SJSA1 (cell line): ENCODE measurements around the gene SPATA19. TPM values are rescaled to one million over a fixed set of nuclear protein-coding genes. Genes with fewer than 3 reads are reported as not detected.

ENCODE experiments used
- DNase-seq, 2 experiments: peaks; one replicate each; pipeline ENCODE4 v3.0.0-alpha.2; 2015 to 2020; ENCODE audit warnings: low spot score in 2 of 2, low read depth in 1 of 2
- H3K27ac ChIP-seq: fragments of 250-450 bp; sonication (Bioruptor Pico); 2 replicates; pipeline ENCODE4 v1.5.1; 2020; ENCODE audit warnings: mild to moderate bottlenecking, moderate library complexity
- H3K27me3 ChIP-seq: fragments of 250-450 bp; sonication (Bioruptor Pico); replicated peaks from 2 replicates; pipeline ENCODE4 v1.5.1; 2020; ENCODE audit warnings: mild to moderate bottlenecking, moderate library complexity
- H3K36me3 ChIP-seq: fragments of 250-450 bp; sonication (Bioruptor Pico); 2 replicates; pipeline ENCODE4 v1.5.1; 2020; ENCODE audit warnings: mild to moderate bottlenecking
- H3K4me1 ChIP-seq: fragments of 250-450 bp; sonication (Bioruptor Pico); replicated peaks from 2 replicates; pipeline ENCODE4 v1.6.1; 2021; ENCODE audit warnings: mild to moderate bottlenecking
- H3K4me3 ChIP-seq: fragments of 250-450 bp; sonication (Bioruptor Pico); 2 replicates; pipeline ENCODE4 v1.5.1; 2020; ENCODE audit warnings: mild to moderate bottlenecking
- H3K9me3 ChIP-seq: fragments of 250-450 bp; sonication (Bioruptor Pico); replicated peaks from 2 replicates; pipeline ENCODE4 v1.5.1; 2020; ENCODE audit warnings: mild to moderate bottlenecking
- total RNA-seq: library from RNA; depleted of rRNA; stranded (reverse); fragments of >200 nt; shearing (Covaris generic); gene quantifications from 2 replicates; pipeline ENCODE4 v1.2.3, GENCODE V29; 2014

Gene SPATA19
- total RNA-seq, 1 experiment from 2014 or later, result not detected

- Histone ChIP-seq H3K4me1 (no peaks in the 10 kb centered on the region), H3K9me3 (no peaks in the 10 kb centered on the region), H3K27me3 (no peaks in the 10 kb centered on the region), H3K4me3 (no peak overlapping the region), H3K27ac (no peak overlapping the region), H3K36me3 (no peaks in the 10 kb centered on the region)
- DNase-seq, result no peak
These were observed 13.0 kb downstream of the SPATA19 start for GRCh38 chr11:133832096-133832990.

- DNase-seq, result no peak
- H3K4me1 ChIP-seq, result no peaks in the 10 kb centered on the region
These were observed 14.1 kb downstream of the SPATA19 start for GRCh38 chr11:133830931-133831907.

GRCh38 chr11:133829566-133829965 is 15.7 kb downstream of the SPATA19 start:
- no peaks in the 10 kb centered on the region for H3K4me1 ChIP-seq
- H3K27ac ChIP-seq, result no peak overlapping the region
- no peaks in the 10 kb centered on the region for H3K36me3 ChIP-seq
- DNase-seq, result no peak
- H3K27me3 ChIP-seq, result no peaks in the 10 kb centered on the region
- H3K4me3 ChIP-seq, result no peak overlapping the region
- H3K9me3 ChIP-seq, result no peaks in the 10 kb centered on the region

More at GRCh38 chr11:133830931-133831907, 14.1 kb downstream of the SPATA19 start:
- Histone ChIP-seq H3K27me3 (no peaks in the 10 kb centered on the region), H3K4me3 (no peak overlapping the region), H3K27ac (no peak overlapping the region), H3K36me3 (no peaks in the 10 kb centered on the region), H3K9me3 (no peaks in the 10 kb centered on the region)

- Histone ChIP-seq H3K27ac (no peak overlapping the region), H3K36me3 (no peaks in the 10 kb centered on the region), H3K4me1 (no peaks in the 10 kb centered on the region), H3K4me3 (no peak overlapping the region), H3K9me3 (no peaks in the 10 kb centered on the region), H3K27me3 (no peaks in the 10 kb centered on the region)
- DNase-seq, result no peak
These were observed 16.4 kb downstream of the SPATA19 start for GRCh38 chr11:133828871-133829270.

GRCh38 chr11:133827556-133827955 is 17.8 kb downstream of the SPATA19 start:
- Histone ChIP-seq H3K27me3 (no peaks in the 10 kb centered on the region), H3K9me3 (no peaks in the 10 kb centered on the region), H3K4me1 (no peaks in the 10 kb centered on the region), H3K27ac (no peak overlapping the region), H3K4me3 (no peak overlapping the region), H3K36me3 (no peaks in the 10 kb centered on the region)
- no peak for DNase-seq

- Histone ChIP-seq H3K4me1 (no peaks in the 10 kb centered on the region), H3K4me3 (no peak overlapping the region), H3K36me3 (no peaks in the 10 kb centered on the region), H3K9me3 (no peaks in the 10 kb centered on the region), H3K27me3 (no peaks in the 10 kb centered on the region), H3K27ac (no peak overlapping the region)
- no peak for DNase-seq
These were observed 18.4 kb downstream of the SPATA19 start for GRCh38 chr11:133826866-133827265.

- no peaks in the 10 kb centered on the region for H3K9me3 ChIP-seq
These were observed 19.6 kb downstream of the SPATA19 start for GRCh38 chr11:133825666-133826065.

GRCh38 chr11:133825156-133825555 is 20.2 kb downstream of the SPATA19 start:
- no peak for DNase-seq
- Histone ChIP-seq H3K27ac (no peak overlapping the region), H3K36me3 (no peaks in the 10 kb centered on the region), H3K4me1 (no peaks in the 10 kb centered on the region), H3K9me3 (no peaks in the 10 kb centered on the region), H3K27me3 (no peaks in the 10 kb centered on the region), H3K4me3 (no peak overlapping the region)

More at GRCh38 chr11:133825666-133826065, 19.6 kb downstream of the SPATA19 start:
- Histone ChIP-seq H3K27me3 (no peaks in the 10 kb centered on the region), H3K4me1 (no peaks in the 10 kb centered on the region), H3K27ac (no peak overlapping the region), H3K4me3 (no peak overlapping the region), H3K36me3 (no peaks in the 10 kb centered on the region)
- no peak for DNase-seq

- Histone ChIP-seq H3K27ac (no peak overlapping the region), H3K4me1 (no peaks in the 10 kb centered on the region), H3K27me3 (no peaks in the 10 kb centered on the region), H3K9me3 (no peaks in the 10 kb centered on the region), H3K36me3 (no peaks in the 10 kb centered on the region), H3K4me3 (no peak overlapping the region)
- no peak for DNase-seq
These were observed 20.7 kb downstream of the SPATA19 start for GRCh38 chr11:133824593-133824992.

GRCh38 chr11:133823614-133824013 is 21.7 kb downstream of the SPATA19 start:
- no peaks in the 10 kb centered on the region for H3K36me3 ChIP-seq
- no peak for DNase-seq
- H3K4me3 ChIP-seq, result no peak overlapping the region
- H3K27me3 ChIP-seq, result no peaks in the 10 kb centered on the region
- H3K27ac ChIP-seq, result no peak overlapping the region
- no peaks in the 10 kb centered on the region for H3K4me1 ChIP-seq
- no peaks in the 10 kb centered on the region for H3K9me3 ChIP-seq

- DNase-seq, result no peak
These were observed 22.1 kb downstream of the SPATA19 start for GRCh38 chr11:133823211-133823610.

GRCh38 chr11:133821776-133822175 is 23.5 kb downstream of the SPATA19 start:
- Histone ChIP-seq H3K4me3 (no peak overlapping the region), H3K9me3 (no peaks in the 10 kb centered on the region), H3K36me3 (no peaks in the 10 kb centered on the region), H3K4me1 (no peaks in the 10 kb centered on the region), H3K27ac (no peak overlapping the region), H3K27me3 (no peaks in the 10 kb centered on the region)
- no peak for DNase-seq

More at GRCh38 chr11:133823211-133823610, 22.1 kb downstream of the SPATA19 start:
- Histone ChIP-seq H3K27me3 (no peaks in the 10 kb centered on the region), H3K4me1 (no peaks in the 10 kb centered on the region), H3K4me3 (no peak overlapping the region), H3K27ac (no peak overlapping the region), H3K36me3 (no peaks in the 10 kb centered on the region), H3K9me3 (no peaks in the 10 kb centered on the region)

- H3K9me3 ChIP-seq, result no peaks in the 10 kb centered on the region
- no peak overlapping the region for H3K4me3 ChIP-seq
These were observed 25.5 kb downstream of the SPATA19 start for GRCh38 chr11:133819746-133820315.

More at GRCh38 chr11:133819746-133820315, 25.5 kb downstream of the SPATA19 start:
- Histone ChIP-seq H3K27ac (no peak overlapping the region), H3K4me1 (no peaks in the 10 kb centered on the region), H3K27me3 (no peaks in the 10 kb centered on the region), H3K36me3 (no peaks in the 10 kb centered on the region)
- no peak for DNase-seq
